ENCODE measurements around the gene GPX5.
A peak's percentile ranks its signal among the peaks of the same experiment; 100 is the strongest.
"Not testable (repeated sequence)": the region's sequence is repeated elsewhere in the genome, so short reads cannot be mapped to it uniquely, and the experiment has no call there.

GPX5 gene

GRCh38 chr6:28525496-28526039, at the start of gene GPX5:
Gene GPX5 (plus strand): TSS chr6:28525881. CDS start chr6:28526014, 133 bp downstream.
- peak; percentile 39 for DNase-seq

- DNase-seq = no peak
Observed at GRCh38 chr6:28478518-28478917, 47.2 kb upstream of the GPX5 start.

- DNase-seq = no peak
Observed at GRCh38 chr6:28480253-28480932, 45.3 kb upstream of the GPX5 start.

- DNase-seq = no peak
Observed at GRCh38 chr6:28485482-28485881, 40.2 kb upstream of the GPX5 start.

GRCh38 chr6:28486533-28486932, 39.1 kb upstream of the GPX5 start:
- DNase-seq = no peak

- no peak for DNase-seq
Observed at GRCh38 chr6:28486988-28487742, 38.5 kb upstream of the GPX5 start.

GRCh38 chr6:28488916-28489365, 36.7 kb upstream of the GPX5 start:
- DNase-seq = peak; percentile 68

- peak; percentile 67 for DNase-seq
Observed at GRCh38 chr6:28489366-28490204, 36.1 kb upstream of the GPX5 start.

- peak; percentile 24 for DNase-seq
Observed at GRCh38 chr6:28490205-28490890, 35.3 kb upstream of the GPX5 start.

GRCh38 chr6:28491984-28492317, 33.7 kb upstream of the GPX5 start:
- no peak for DNase-seq

GRCh38 chr6:28496099-28496779, 29.4 kb upstream of the GPX5 start:
- no peak for DNase-seq

- no peak for DNase-seq
Observed at GRCh38 chr6:28497306-28497705, 28.4 kb upstream of the GPX5 start.

- no peak for DNase-seq
Observed at GRCh38 chr6:28497893-28498292, 27.8 kb upstream of the GPX5 start.

- DNase-seq = no peak
Observed at GRCh38 chr6:28501259-28501658, 24.4 kb upstream of the GPX5 start.

GRCh38 chr6:28502136-28502535, 23.5 kb upstream of the GPX5 start:
- not testable (repeated sequence) for DNase-seq

- not testable (repeated sequence) for DNase-seq
Observed at GRCh38 chr6:28502709-28503305, 22.9 kb upstream of the GPX5 start.

GRCh38 chr6:28505733-28506132, 19.9 kb upstream of the GPX5 start:
- no peak for DNase-seq

- DNase-seq = no peak
Observed at GRCh38 chr6:28506807-28507475, 18.7 kb upstream of the GPX5 start.

GRCh38 chr6:28511628-28512300, 13.9 kb upstream of the GPX5 start:
- DNase-seq = no peak

GRCh38 chr6:28512387-28512786, 13.3 kb upstream of the GPX5 start:
- not testable (repeated sequence) for DNase-seq
